ENCODE results near the gene RNASE8. TPM values are rescaled to one million over a fixed set of nuclear protein-coding genes. Genes with fewer than 3 reads are reported as not detected.

The RNASE8 gene
- total RNA-seq, 1 experiment from 2014 or later = not detected

DNA sequence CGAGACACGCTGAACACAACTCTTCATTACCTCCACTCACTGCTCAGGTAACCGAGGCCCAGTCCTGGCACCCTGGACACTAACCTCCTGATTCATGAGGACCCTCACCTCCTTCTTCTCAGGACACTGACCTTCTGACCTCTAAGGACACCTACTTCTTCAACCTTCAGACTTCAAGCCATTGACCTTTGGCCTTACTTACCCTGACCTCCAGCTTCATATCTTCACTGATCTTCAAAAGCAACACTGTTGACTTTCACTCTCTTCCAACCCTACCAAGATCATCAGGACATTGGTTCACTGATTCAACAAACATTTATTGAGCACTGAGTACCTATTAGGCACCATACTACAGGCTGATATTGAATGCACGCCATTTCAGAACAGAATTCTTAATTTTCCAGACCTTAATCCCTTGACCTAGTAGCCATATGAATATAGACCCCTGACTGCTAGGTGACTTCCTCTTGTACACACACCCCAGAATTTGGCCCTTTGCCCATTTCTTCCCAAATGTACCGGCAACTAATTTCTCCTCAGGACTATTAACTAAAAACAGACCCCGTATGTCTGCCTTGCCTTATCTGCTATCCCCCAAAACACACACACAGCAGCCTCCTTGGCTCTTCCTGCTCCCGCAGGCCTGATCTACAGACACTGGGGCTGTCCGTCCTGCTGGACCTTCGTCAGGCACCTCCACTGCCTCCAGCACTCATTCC, 18.3 kb downstream of the RNASE8 start:
- no peaks in the 10 kb centered on the region; the same call in none of the 2 replicates for H3K36me3 ChIP-seq
- H3K4me3 ChIP-seq = no peak overlapping the region
- no peak for DNase-seq
- H3K27me3 ChIP-seq = no peaks in the 10 kb centered on the region
- H3K9me3 ChIP-seq = no peaks in the 10 kb centered on the region

DNA sequence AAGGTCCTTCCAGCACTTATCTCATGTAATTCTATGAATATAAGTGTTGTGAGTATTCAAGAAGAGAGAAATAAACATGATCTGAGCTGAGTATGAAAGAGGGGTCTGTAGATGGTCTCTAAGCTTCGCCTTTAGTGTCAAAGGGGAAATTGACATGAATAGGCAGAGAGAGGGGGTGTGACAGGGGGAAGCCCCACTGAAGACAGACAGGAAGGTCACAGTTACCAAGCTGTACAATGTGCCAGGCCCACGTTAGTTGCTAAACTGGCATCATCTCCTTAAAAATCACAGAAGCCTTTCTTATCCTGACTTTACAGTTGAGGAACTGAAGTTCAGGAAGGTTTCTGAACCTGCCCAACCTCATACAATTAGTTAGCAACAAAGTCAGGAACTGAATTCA, 20.1 kb downstream of the RNASE8 start:
- H3K4me3 ChIP-seq = no peak overlapping the region

DNA sequence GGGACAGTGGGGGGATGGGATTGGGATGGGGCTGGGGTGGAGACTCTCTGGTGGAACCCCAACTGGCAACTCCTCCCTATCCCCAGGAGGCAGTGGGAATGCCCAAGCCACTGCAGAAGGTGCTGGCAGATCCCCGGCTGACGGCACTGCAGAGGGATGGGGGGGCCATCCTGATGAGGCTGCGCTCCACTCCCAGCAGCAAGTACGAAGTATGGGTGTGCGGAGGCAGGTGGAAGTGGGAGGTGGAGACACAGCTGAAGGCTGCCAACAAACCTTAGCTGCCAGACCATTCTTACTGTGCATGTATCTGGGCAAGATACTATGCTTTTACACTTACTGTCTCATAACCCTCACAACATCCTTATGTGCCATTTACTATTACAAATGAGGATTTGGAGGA, 20.7 kb downstream of the RNASE8 start:
- DNase-seq = no peak
- no peaks in the 10 kb centered on the region; the same call in none of the 2 replicates for H3K36me3 ChIP-seq

More for the DNA sequence above, 20.1 kb downstream of the RNASE8 start:
- no peaks in the 10 kb centered on the region for H3K27me3 ChIP-seq
- no peak for DNase-seq
- H3K9me3 ChIP-seq = no peaks in the 10 kb centered on the region
- no peaks in the 10 kb centered on the region; the same call in none of the 2 replicates for H3K36me3 ChIP-seq

DNA sequence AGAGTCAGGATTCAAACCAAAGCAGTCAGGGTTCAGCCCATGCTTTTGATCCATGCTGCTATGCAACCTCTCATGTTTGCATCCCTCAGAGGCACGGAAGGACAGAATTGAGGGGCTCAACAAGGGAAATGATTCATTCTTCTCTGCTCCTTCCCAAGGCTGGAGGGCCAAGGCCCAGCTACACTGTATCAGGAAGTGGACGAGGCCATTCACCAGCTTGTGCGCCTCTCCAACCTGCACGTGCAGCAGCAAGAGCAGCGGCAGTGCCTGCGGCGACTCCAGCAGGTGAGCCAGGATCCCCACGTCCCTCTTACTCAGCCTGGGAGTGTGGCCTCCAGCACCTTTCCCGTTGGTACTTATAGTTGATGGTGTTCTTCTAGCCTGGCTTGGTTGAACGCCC, 21.1 kb downstream of the RNASE8 start:
- H3K4me3 ChIP-seq = no peak overlapping the region
- H3K36me3 ChIP-seq = no peaks in the 10 kb centered on the region; the same call in none of the 2 replicates
- no peak for DNase-seq
- H3K9me3 ChIP-seq = no peaks in the 10 kb centered on the region
- H3K27me3 ChIP-seq = no peaks in the 10 kb centered on the region

More for the DNA sequence above, 20.7 kb downstream of the RNASE8 start:
- Histone ChIP-seq H3K4me3 (no peak overlapping the region), H3K9me3 (no peaks in the 10 kb centered on the region), H3K27me3 (no peaks in the 10 kb centered on the region)

DNA sequence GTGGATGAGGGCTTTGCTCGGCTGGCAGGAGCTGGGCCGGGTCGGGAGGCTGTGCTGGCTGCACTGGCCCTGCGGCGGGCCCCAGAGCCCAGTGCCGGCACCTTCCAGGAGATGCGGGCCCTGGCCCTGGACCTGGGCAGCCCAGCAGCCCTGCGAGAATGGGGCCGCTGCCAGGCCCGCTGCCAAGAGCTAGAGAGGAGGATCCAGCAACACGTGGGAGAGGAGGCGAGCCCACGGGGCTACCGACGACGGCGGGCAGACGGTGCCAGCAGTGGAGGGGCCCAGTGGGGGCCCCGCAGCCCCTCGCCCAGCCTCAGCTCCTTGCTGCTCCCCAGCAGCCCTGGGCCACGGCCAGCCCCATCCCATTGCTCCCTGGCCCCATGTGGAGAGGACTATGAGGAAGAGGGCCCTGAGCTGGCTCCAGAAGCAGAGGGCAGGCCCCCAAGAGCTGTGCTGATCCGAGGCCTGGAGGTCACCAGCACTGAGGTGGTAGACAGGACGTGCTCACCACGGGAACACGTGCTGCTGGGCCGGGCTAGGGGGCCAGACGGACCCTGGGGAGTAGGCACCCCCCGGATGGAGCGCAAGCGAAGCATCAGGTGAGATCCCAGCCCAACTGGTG, 24.0 kb downstream of the RNASE8 start:
- Histone ChIP-seq H3K4me3 (no peak overlapping the region), H3K9me3 (no peaks in the 10 kb centered on the region), H3K27me3 (no peaks in the 10 kb centered on the region), H3K36me3 (no peaks in the 10 kb centered on the region; the same call in 1 of the 2 replicates)
- no peak for DNase-seq

DNA sequence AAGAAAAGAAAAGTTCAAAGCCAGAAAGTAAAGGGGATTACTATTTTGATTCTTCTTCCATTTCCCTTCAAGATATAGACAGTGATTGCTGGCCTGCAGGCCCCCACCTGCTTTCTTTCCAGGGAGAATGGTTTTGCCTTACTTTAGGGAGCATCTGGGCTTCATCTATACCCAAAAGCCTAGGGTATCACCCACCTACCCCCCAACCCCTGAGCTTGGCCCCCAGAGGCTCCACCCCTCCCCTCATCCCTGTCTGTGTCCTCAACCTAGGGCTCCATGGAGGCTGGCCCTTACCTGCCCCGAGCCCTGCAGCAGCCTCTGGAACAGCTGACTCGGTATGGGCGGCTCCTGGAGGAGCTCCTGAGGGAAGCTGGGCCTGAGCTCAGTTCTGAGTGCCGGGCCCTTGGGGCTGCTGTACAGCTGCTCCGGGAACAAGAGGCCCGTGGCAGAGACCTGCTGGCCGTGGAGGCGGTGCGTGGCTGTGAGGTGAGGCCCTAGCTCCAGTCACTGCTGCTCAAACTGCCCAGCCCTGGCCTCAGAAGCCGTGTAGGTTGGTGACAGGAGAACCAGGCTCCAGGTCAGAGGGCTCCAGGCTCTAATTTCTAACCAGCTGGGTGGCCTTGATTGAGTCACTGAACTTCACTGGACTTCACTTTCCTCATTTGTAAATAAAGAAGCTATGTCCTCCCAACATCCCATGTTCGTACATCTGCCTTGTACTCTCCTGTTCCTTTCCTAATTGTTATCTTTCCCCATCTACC, 26.1 kb downstream of the RNASE8 start:
- DNase-seq = no peak
- Histone ChIP-seq H3K9me3 (no peaks in the 10 kb centered on the region), H3K27me3 (no peaks in the 10 kb centered on the region), H3K36me3 (no peaks in the 10 kb centered on the region), H3K4me3 (no peak overlapping the region)

DNA sequence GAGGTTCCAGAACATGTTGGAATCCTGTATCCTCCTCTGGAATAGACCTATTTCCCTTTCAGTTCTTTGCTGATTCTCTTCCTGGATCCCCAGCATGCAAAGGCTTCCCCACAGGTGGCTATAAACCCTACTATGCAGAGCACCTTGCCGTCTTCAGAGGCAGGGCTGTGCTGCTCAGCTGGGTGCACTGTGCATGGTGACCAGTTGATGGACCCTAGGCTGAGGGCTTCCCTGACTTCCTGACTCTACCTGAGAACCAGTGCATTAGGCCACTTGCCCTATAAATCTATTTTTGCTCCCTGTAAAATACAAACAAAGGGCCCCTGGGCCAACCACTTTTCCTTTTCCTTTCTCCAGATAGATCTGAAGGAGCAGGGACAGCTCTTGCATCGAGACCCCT, 26.8 kb downstream of the RNASE8 start:
- no peaks in the 10 kb centered on the region for H3K27me3 ChIP-seq
- DNase-seq = no peak
- H3K36me3 ChIP-seq = no peaks in the 10 kb centered on the region
- H3K9me3 ChIP-seq = no peaks in the 10 kb centered on the region
- no peak overlapping the region for H3K4me3 ChIP-seq

DNA sequence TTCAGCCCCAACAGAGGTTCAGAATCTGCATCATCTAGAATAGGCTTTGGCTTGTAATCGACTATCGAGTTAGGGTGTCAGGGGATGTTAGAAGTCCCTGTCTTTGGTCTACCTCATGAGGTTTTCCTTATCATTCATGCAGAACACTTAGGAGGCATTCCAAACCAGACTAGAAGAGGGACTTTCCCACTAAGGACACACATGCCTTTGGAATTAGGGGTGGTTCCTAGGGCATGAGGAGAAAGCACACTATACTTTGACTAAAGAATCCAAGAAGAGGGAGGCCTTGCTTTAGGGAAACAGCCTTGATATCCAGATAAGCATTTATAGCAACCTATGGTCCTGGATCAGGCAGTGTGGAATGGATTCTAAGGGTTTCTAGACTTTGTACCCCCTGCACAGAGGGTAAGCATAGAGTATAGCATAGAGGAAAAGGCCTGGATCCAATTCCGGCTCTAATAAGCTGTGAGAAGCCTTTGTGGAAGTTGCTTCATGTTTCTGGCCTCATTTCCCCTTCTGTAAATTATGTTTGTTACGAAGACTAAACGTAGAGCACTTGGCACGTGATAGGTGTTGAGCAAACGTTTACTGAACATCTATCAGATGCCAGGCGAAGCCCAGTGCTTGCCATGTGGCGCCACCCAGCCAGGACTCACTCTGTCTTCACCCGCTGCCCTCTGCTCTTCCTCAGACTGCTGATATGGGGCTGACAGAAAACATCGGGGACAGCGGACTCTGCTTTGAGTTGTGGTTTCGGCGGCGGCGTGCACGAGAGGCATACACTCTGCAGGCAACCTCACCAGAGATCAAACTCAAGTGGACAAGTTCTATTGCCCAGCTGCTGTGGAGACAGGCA, 27.6 kb downstream of the RNASE8 start:
- Histone ChIP-seq H3K9me3 (no peaks in the 10 kb centered on the region), H3K36me3 (no peaks in the 10 kb centered on the region), H3K4me3 (no peak overlapping the region), H3K27me3 (no peaks in the 10 kb centered on the region)
- no peak for DNase-seq

DNA sequence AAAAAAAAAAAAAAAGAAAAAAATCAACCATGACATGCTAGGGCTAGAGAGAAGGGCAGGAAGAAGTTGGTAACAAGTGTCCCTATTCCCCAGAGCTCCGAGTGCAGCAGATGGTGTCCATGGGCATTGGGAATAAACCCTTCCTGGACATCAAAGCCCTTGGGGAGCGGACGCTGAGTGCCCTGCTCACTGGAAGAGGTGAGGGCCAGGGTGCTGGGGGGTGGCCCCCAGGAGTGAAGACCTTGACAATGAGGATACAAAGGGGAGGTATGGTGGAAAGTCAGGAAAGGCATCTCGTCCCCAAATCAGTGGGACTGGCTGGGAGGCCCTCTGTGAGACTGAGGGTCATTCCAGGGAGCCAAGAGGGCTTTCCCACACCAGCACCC, 29.3 kb downstream of the RNASE8 start:
- Histone ChIP-seq H3K9me3 (no peaks in the 10 kb centered on the region), H3K27me3 (no peaks in the 10 kb centered on the region), H3K4me3 (no peak overlapping the region), H3K36me3 (no peaks in the 10 kb centered on the region)
- DNase-seq = no peak

DNA sequence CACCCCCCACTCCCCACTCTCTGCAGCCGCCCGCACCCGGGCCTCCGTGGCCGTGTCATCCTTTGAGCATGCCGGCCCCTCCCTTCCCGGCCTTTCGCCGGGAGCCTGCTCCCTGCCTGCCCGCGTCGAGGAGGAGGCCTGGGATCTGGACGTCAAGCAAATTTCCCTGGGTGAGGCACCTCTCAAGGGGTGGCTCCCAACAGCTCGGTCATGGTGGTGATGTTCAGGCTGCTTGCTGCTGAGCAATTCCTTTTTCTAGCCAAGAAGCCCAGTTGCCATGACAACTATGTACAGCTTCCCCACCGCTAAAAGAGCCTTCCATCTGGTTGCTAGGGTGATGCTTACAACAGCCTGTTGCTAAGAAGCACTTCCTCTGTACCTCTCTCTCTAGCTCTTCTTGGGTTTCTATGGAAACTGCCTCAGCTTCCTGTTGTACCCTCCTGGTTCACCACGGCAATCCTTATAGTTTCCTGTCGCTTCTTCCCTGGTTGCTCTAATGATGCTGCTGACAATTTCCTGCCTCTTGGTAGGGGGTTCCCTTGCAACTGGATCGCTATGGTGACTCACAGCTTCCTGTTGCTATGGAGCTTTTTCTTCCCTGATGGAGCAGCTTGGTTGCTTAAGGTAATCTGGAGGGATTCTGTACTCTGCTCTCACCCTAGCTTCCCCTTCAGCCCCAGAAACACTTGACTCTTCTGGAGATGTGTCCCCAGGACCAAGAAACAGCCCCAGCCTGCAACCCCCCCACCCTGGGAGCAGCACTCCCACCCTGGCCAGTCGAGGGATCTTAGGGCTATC, 29.9 kb downstream of the RNASE8 start:
- Histone ChIP-seq H3K36me3 (no peaks in the 10 kb centered on the region), H3K9me3 (no peaks in the 10 kb centered on the region), H3K27me3 (no peaks in the 10 kb centered on the region), H3K4me3 (no peak overlapping the region)
- DNase-seq = no peak

DNA sequence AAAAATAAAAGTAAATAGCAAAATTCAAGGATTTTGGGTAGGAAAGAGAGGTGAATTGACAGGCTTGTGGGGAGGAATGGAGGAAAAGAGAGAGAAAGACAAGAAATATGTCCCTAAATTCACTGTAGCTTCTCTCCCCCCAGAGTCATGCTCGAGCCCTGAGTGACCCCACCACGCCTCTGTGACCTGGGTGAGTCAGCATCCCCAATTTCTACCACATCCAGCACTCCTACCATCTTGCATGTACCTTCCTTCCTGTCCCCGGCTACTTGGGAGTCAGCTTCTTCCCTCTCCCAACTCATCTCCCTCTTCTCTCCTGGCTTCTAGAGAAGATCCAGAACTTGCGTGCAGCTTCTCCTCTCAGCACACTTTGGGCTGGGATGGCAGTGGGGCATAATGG, 31.1 kb downstream of the RNASE8 start:
- DNase-seq = no peak
- Histone ChIP-seq H3K4me3 (no peak overlapping the region), H3K36me3 (no peaks in the 10 kb centered on the region), H3K9me3 (no peaks in the 10 kb centered on the region), H3K27me3 (no peaks in the 10 kb centered on the region)

DNA sequence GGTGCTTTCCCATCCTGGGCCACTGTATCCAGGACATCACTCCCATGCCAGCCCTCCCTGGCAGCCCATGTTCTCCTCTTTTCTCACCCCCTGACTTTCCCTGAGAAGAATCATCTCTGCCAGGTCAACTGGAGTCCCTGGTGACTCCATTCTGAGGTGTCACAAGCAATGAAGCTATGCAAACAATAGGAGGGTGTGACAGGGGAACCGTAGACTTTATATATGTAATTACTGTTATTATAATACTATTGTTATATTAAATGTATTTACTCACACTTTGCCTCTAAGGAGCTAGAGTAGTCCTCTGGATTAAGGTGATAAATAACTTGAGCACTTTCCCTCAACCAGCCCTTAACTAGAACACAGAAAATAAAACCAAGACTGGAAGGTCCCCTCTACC, 31.6 kb downstream of the RNASE8 start:
- Histone ChIP-seq H3K36me3 (no peaks in the 10 kb centered on the region), H3K4me3 (no peak overlapping the region), H3K9me3 (no peaks in the 10 kb centered on the region), H3K27me3 (no peaks in the 10 kb centered on the region)
- DNase-seq = no peak

DNA sequence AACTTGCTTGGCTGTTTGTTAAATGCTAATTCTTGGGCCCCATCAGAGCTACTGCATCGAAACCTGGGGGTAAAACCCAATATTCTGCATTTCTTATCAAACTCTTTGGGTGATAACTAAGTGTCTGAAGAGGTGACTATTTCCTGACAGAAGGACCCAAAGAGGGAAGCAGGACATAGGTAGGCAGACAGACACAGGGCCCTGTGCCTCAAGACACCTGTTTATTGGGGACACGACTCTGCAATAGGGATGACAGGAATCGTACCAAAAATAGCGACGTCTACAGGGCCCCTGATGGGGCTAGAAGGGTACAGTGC, 32.2 kb downstream of the RNASE8 start:
- no peak for DNase-seq
- no peak overlapping the region for H3K4me3 ChIP-seq
- no peaks in the 10 kb centered on the region for H3K9me3 ChIP-seq
- no peaks in the 10 kb centered on the region for H3K27me3 ChIP-seq
- no peaks in the 10 kb centered on the region for H3K36me3 ChIP-seq

DNA sequence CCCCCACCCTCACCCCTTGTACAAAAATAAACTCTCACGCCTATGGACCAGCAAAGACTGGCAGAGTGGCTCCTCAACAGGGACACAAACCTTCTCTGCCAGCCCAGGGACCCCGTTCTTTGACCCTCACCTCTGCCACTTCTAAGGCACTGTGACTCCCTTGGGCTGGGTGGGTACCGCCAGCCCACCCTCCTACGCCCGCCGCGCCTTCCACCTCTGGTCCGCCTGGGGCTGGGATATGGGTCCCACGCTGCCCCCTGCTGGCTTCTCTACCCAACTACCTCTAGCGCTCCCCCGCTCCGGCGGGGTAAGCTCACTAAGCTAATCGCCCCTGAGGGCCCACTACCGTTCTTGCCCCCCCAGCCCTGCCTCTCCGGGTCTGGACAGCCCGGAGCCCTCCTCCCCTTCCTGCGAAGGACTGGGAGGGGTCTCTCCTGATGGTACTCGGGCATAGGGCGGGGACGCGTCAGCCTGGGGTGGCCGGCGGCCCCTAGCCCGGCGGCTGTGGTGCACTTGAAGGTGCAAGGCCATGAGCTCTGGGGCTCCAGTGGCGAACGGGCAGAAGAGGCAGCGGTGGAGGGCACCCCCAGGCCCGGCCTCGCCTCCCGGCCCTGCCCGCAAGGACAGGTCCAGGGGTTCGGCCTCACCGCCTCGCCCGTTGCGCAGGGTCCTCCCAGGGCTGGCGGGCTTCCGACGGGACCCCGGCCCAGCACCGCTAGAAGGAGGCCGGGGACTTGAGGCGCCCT, 32.7 kb downstream of the RNASE8 start:
- no peaks in the 10 kb centered on the region for H3K36me3 ChIP-seq
- DNase-seq = no peak
- H3K9me3 ChIP-seq = no peaks in the 10 kb centered on the region

DNA sequence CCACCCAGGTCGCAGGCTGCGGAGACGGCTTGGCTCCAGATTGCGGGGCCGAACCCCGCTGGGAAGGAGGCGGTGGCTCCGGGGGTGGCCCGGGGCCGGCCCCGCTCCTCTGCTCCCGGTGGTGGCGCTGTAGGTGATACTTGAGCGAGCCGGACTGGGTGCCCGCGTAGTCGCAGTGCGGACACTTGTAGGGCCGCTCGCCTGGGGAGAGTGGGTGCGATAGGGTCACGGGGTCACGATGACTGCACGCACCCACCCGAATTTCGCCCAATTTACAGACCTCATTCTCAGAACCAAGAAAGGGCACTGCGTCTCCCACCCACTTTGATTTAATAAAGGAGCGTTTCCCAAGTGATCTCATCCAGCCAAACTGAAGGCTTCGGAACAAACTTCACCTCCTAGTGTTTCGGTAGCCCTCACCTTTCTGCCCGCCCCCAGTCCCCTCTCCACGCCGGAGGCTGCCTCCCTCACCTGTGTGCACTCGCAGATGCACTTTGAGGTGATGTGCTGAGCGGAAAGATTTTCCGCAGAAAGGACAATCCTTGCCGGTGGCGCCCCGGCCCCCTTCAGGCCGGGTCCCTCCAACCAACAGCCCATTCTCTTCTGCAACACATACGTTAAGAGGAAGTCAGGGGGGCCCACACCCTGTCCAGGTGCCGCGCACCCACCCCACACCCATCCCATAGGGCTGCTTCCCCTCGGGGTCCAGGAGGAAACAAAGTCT, 33.5 kb downstream of the RNASE8 start:
- no peaks in the 10 kb centered on the region for H3K36me3 ChIP-seq
- H3K27me3 ChIP-seq = no peaks in the 10 kb centered on the region
- DNase-seq = no peak
- no peak overlapping the region for H3K4me3 ChIP-seq
- H3K9me3 ChIP-seq = no peaks in the 10 kb centered on the region

More for the DNA sequence above, 32.7 kb downstream of the RNASE8 start:
- H3K4me3 ChIP-seq = no peak overlapping the region
- H3K27me3 ChIP-seq = no peaks in the 10 kb centered on the region

Data from MG63 (cell line).